Liver (tissue), 3 donors: ENCODE data around the gene PPAN.

ENCODE experiments used
- CTCF ChIP-seq: fragments of 150-350 bp; IDR thresholded peaks from 2 replicates; pipeline ENCODE4 v1.5.1; 2017; ENCODE audit warnings: improper control_type of control experiment, low read depth, low read length; ENCODE audit not compliant: missing input control
- FOXA1 ChIP-seq: IDR thresholded peaks from 2 replicates; pipeline ENCODE4 v1.6.1; 2016; ENCODE audit warnings: antibody characterized with exemption
- FOXA2 ChIP-seq: IDR thresholded peaks from 2 replicates; pipeline ENCODE4 v1.6.1; 2016; ENCODE audit warnings: antibody characterized with exemption
- RAD21 ChIP-seq, 2 donors: IDR thresholded peaks; 2 replicates each; pipeline ENCODE4 v1.6.1; 2016; ENCODE audit warnings: antibody characterized with exemption in 2 of 2, mild to moderate bottlenecking in 2 of 2
- REST ChIP-seq: IDR thresholded peaks from 2 replicates; pipeline ENCODE4 v1.6.1; 2016; ENCODE audit warnings: antibody characterized with exemption, mild to moderate bottlenecking
- SP1 ChIP-seq: IDR thresholded peaks from 2 replicates; pipeline ENCODE4 v1.6.1; 2018; ENCODE audit warnings: antibody characterized with exemption, mild to moderate bottlenecking
- donor health status: healthy.
- donor health status: healthy.

- no peak for TF ChIP-seq CTCF
- no peak for TF ChIP-seq REST
- TF ChIP-seq SP1: no peak
- TF ChIP-seq FOXA1: no peak
- TF ChIP-seq FOXA2: no peak
- TF ChIP-seq RAD21 (IDR thresholded peaks at IDR 0.05): no peak
These were observed 37.5 kb downstream of the PPAN start for GRCh38 chr19:10143681-10144080.
